ENCODE measurements around the gene PLIN1.

PLIN1 gene

DNA sequence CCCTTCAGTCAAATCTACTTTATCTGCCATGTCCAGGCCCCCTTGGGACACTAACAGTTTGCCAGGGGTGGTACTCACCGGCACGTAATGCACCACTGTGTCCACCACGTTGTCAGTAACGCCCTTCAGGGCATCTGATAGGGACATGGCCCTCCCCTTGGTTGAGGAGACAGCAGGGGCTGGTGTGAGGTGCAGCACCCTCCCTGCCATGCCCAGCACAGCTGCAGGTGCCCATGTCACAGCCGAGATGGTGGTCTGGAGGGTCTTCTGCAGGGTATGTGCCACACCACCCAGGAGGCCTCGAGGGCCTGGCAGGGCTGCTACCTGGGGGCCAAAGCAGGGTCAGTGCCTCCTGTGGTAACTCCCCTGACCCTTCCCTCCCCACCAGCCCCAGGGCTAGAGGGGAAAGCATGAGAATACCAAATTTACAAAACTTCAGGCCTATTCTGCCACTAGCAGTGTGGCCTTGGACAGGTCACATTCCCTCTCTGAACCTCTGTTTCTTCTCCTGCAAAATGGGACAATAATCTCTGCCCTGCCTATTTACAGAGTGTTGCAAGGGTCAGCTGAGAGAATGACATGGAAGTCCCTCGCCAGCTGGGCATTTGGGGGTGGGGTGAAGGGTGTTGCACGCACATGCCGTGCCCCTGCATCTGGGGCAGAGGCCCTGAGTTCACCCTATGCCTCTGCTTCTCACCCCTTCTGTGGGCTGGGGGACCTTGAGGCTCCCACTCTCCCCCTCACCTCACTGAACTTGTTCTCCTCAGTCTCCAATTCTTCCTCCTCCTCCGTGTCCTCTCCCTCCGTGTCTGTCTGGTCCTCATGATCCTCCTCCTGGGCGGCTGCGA is 12.1 kb downstream of the PLIN1 start:
- Mint-ChIP-seq H3K4me3 (no peak overlapping the region), H3K4me1 (ENCODE audit: low read depth) (peaks cover 9% of the 10 kb centered on the region), H3K27ac (peak overlapping the region; percentile 62), H3K27me3 (peaks cover 26% of the 10 kb centered on the region), H3K9me3 (no peaks in the 10 kb centered on the region), H3K36me3 (ENCODE audit: low read depth) (no peaks in the 10 kb centered on the region)
- intact Hi-C loops (cut with micrococcal nuclease) = no loop called here

DNA sequence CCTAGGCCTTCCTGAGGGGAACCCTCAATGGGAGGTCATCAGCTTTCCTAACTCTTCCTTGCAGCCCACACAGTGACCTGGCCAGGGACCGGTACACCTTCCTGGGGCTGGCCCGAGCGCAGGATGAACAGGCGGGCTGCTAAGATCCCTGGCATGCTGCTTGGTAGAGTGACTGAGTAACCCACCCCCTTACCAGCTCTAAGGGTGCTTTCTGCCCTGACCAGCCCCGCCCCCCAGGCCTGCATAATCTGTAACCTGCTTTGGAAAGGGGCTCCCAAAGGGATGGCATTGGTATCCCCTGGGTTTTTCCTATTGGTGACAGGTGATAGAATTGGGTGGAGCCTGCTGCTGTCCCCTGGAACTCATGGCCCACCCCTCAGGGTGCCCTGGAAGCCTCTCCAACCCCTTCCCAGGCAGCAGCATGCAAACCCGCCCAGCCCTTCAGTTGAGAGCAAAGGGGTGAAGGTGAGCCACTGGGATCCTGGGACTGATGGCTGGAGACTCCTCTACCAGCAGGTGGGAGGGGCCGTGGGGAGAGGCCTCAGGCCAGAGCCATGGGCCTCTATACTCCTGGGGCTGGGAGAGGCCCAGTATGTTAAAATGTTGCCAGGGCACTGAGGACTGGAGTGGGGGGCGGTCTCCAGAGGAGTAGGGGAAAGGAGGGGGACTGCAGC is 12.8 kb downstream of the PLIN1 start:
- H3K4me1 Mint-ChIP-seq (ENCODE audit: low read depth) = peaks cover 9% of the 10 kb centered on the region
- no peaks in the 10 kb centered on the region for H3K36me3 Mint-ChIP-seq (ENCODE audit: low read depth)
- H3K4me3 Mint-ChIP-seq = peak overlapping the region; percentile 58
- H3K27ac Mint-ChIP-seq = peak overlapping the region; percentile 62
- no peaks in the 10 kb centered on the region for H3K9me3 Mint-ChIP-seq
- intact Hi-C loops (cut with micrococcal nuclease) = no loop called here
- H3K27me3 Mint-ChIP-seq = peaks cover 28% of the 10 kb centered on the region

- intact Hi-C loops (cut with micrococcal nuclease) = no loop called here
- Mint-ChIP-seq H3K4me3 (peak overlapping the region; percentile 58), H3K9me3 (no peaks in the 10 kb centered on the region), H3K4me1 (ENCODE audit: low read depth) (peaks cover 9% of the 10 kb centered on the region), H3K27me3 (peaks cover 30% of the 10 kb centered on the region), H3K27ac (peak overlapping the region; percentile 62), H3K36me3 (ENCODE audit: low read depth) (no peaks in the 10 kb centered on the region)
Observed at GRCh38 chr15:89665449-89666181, 13.6 kb downstream of the PLIN1 start.

DNA sequence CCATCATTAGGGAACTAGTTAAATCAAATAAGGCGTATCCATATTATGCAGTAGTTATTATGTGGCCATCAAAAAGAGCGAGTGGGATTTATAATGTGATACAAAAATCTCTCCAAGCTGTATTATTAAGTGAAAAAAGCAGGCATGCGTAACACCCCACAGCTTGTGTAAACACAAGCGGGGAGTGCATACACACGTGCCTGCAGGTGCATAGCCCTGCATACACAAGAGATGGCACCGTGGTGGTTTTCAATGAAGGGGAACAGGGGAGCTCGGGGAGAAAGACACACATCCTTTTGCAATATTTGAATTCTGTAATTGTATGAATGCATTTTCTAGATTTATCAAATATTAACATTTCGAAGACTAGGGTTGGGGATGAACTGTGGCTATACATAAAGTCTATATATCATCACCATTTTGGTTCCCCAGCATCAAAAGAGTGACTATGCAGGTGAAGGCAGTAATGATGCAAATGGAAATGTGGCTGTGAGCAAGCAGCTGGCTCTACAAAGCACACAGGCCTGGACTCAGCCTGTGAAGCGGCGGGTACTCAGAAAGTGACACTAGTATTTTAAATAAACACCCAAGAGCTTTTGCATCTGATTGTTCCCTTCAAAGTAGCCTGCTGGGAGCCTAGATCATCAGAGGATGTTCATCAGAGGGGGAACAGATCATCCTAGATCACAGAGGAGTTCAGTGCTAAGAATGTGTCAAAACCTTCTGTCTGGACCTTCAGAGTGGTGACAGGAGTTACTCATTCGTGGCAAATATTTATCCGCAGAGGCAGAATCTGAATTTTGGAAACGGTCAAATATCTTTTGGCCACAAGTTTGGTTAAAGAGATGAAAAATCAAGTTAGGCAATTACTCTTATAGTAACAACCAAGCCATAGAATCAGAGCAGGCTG is 14.5 kb downstream of the PLIN1 start:
- no peaks in the 10 kb centered on the region for H3K36me3 Mint-ChIP-seq (ENCODE audit: low read depth)
- H3K27me3 Mint-ChIP-seq = peaks cover 30% of the 10 kb centered on the region
- H3K4me3 Mint-ChIP-seq = no peak overlapping the region
- H3K9me3 Mint-ChIP-seq = no peaks in the 10 kb centered on the region
- intact Hi-C loops (cut with micrococcal nuclease) = no loop called here
- H3K4me1 Mint-ChIP-seq (ENCODE audit: low read depth) = peaks cover 9% of the 10 kb centered on the region
- no peak overlapping the region for H3K27ac Mint-ChIP-seq

DNA sequence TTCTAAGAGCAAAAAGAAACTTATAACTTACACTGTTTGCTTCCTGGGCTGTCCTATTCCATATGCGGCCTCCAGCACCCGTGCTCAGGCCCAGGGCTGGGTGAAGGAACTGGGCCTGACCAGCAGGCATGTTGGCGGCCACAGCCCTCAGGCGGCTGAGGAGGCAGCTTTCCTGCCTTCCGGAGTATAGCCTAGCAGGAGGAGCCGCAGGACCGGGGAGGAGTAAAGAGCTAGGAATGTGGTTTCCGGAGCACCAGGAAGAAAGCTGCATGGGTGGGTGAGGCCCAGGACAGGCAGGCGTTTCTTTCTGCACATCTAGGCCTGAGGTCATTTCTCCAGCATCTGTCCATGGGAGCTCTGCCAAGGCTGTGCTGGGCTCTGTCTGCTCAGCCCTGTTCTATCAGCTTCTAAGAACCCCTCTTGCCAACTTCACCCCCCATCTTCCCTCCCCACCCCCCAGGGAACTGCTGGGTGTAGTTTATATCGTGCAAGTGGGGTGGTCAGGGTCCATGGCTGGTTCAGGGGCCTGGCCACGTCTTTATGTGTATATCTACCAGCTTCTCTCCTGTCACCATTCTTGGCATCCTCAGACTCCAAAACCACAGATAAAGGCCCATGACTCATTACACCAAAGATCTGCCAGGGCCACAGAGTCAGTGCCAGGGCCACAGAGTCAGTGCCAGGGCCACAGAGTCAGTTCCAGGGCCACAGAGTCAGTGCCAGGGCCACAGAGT is 16.1 kb downstream of the PLIN1 start:
- Mint-ChIP-seq H3K27ac (peak overlapping the region; percentile 9), H3K4me1 (ENCODE audit: low read depth) (peaks cover 15% of the 10 kb centered on the region), H3K36me3 (ENCODE audit: low read depth) (no peaks in the 10 kb centered on the region), H3K4me3 (no peak overlapping the region), H3K27me3 (peaks cover 35% of the 10 kb centered on the region), H3K9me3 (no peaks in the 10 kb centered on the region)
- intact Hi-C loops (cut with micrococcal nuclease) = no loop called here

DNA sequence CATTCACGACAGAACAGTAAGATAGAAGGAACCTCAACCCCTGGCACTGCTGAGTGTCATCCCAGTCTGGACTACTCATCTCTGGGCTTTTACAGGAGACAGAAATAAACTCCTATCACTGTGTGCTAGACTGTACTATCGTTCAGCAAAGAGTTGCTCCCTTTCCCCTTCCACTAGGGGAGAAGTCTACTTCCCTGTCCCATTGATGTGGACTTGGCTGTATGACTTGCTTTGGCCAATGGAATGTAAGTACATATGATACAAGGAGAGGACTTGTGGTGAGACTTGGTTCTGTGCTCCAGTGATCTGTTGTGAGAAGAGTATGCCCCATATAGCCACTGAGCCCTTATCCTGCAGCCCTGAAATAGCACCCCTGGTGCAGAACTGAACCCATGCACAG is 18.6 kb downstream of the PLIN1 start:
- H3K4me3 Mint-ChIP-seq = no peak overlapping the region
- H3K4me1 Mint-ChIP-seq (ENCODE audit: low read depth) = peaks cover 15% of the 10 kb centered on the region
- H3K27ac Mint-ChIP-seq = no peak overlapping the region
- no peaks in the 10 kb centered on the region for H3K9me3 Mint-ChIP-seq
- H3K36me3 Mint-ChIP-seq (ENCODE audit: low read depth) = no peaks in the 10 kb centered on the region
- intact Hi-C loops (cut with micrococcal nuclease) = no loop called here
- H3K27me3 Mint-ChIP-seq = peaks cover 39% of the 10 kb centered on the region

DNA sequence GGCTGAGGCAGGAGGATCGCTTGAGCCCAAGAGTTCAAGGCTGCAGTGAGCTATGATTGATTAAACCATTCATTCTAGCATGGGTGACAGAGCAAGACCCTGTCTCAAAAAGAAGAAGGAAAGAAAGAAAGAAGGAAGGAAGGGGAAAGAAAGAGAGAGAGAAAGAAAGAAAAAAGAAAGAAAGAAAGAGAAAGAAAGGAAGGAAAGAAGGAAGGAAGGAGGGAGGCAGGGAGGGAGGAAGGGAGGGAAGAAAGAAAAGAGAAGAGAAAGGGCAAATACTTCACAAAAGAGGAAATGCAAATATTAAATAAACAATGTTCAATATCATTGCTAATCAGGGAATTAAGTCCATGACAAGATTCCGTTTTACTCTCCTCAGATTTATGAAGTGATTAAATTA is 19.9 kb downstream of the PLIN1 start:
- intact Hi-C loops (cut with micrococcal nuclease) = no loop called here
- Mint-ChIP-seq H3K36me3 (ENCODE audit: low read depth) (no peaks in the 10 kb centered on the region), H3K4me3 (no peak overlapping the region), H3K9me3 (no peaks in the 10 kb centered on the region), H3K27me3 (peaks cover 43% of the 10 kb centered on the region), H3K4me1 (ENCODE audit: low read depth) (peaks cover 18% of the 10 kb centered on the region), H3K27ac (no peak overlapping the region)

DNA sequence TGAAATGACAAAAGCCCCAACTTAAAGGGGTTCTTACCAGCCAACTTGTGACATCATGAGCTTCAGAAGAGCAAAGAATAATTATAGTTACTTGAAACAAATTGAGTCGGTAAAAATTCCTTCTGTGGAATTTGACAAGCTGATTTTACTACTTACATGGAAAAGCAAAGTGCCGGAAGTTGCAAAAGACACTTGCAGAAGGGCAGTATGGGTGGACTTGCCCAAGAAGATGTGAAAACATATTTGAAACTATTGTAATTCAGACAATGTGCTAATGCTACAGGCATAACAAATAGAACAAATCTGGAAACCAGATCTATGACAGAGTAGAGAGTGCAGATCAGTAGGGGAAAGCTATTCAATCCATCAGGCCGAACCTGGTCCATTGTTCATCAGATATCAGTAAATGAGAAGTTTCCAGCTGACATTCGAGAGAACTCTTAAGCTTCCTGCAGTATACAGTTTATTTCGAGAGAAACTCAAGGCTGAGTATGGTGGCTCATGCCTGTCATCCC is 21.4 kb downstream of the PLIN1 start:
- Mint-ChIP-seq H3K4me1 (ENCODE audit: low read depth) (peaks cover 15% of the 10 kb centered on the region), H3K4me3 (no peak overlapping the region), H3K27ac (no peak overlapping the region), H3K36me3 (ENCODE audit: low read depth) (no peaks in the 10 kb centered on the region), H3K9me3 (no peaks in the 10 kb centered on the region), H3K27me3 (peaks cover 53% of the 10 kb centered on the region)
- intact Hi-C loops (cut with micrococcal nuclease) = no loop called here

DNA sequence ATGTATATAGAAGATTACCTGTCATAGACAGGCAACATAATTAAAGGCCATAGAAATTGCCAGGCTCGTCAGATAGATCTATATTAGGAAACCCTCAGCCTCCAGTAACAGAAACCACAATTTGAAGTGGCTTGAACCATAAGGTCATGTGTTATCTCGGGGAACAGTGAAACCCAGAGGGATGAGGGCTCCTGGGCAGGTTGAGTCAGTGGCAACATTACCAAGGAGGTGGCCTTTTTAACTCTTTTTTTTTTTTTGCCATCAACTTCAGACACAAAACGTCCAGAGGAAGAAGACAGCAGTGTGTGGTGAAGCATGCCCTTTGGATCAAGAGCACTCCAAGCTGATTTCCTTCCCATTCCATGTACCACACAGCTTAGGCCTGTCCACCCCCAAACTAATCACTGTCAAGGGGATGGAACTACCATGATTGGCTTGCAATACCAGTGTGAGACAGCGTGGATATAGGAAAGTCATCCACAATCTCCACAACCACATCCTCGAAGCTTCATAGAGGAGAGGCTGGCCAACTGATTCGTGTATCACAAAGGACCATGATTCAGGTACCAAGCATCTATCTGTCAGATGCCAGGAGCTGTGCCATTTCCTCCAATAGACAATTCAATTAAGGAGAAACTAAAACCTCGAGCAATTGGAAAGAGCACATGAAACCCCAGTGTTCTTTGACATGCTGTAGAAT is 22.9 kb downstream of the PLIN1 start:
- peaks cover 55% of the 10 kb centered on the region for H3K27me3 Mint-ChIP-seq
- no peak overlapping the region for H3K4me3 Mint-ChIP-seq
- peaks cover 14% of the 10 kb centered on the region for H3K4me1 Mint-ChIP-seq (ENCODE audit: low read depth)
- no peaks in the 10 kb centered on the region for H3K36me3 Mint-ChIP-seq (ENCODE audit: low read depth)
- intact Hi-C loops (cut with micrococcal nuclease) = no loop called here
- no peaks in the 10 kb centered on the region for H3K9me3 Mint-ChIP-seq
- no peak overlapping the region for H3K27ac Mint-ChIP-seq

GRCh38 chr15:89654847-89655805 is 24.0 kb downstream of the PLIN1 start, which contains the start of gene KIF7:
TSS of gene KIF7 (minus strand) at chr15:89655467. CDS start at chr15:89652930, 2,537 bp downstream.
- no peak within 1 kb of the TSS for H3K27ac Mint-ChIP-seq
- peak within 1 kb of the TSS; percentile 72 for H3K4me3 Mint-ChIP-seq
- H3K9me3 Mint-ChIP-seq = no peaks in the 10 kb centered on the region
- H3K36me3 Mint-ChIP-seq (ENCODE audit: low read depth) = no peaks in the 10 kb centered on the region
- H3K4me1 Mint-ChIP-seq (ENCODE audit: low read depth) = peaks cover 14% of the 10 kb centered on the region
- intact Hi-C loops (cut with micrococcal nuclease) = no loop called here
- peaks cover 52% of the 10 kb centered on the region for H3K27me3 Mint-ChIP-seq

DNA sequence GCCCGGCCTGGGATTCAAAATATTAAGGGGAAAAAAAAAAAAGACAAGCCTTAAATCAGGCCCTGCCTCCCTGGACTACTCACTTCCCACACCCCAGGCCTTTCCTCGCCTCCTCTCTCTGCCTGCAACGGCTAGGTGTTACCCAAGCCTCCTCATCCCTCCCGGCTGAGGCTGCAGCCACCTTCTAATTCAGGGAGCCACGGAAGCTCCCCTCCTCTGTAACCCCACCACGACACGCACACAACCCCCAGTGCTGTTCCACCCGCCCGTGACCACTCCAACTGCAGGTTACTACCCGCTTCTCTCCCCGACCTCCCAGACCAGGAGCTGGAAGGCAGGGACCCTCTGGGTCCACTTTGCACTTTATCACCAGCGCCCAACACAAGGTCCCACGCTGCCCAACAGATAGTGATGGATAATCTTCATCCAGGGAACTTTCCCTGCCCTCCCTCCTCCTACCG is 24.8 kb downstream of the PLIN1 start:
- peak overlapping the region; percentile 72 for H3K4me3 Mint-ChIP-seq
- no peak overlapping the region for H3K27ac Mint-ChIP-seq
- intact Hi-C loops (cut with micrococcal nuclease) = no loop called here

More for the DNA sequence above, 24.8 kb downstream of the PLIN1 start:
- no peaks in the 10 kb centered on the region for H3K9me3 Mint-ChIP-seq
- H3K4me1 Mint-ChIP-seq (ENCODE audit: low read depth) = peaks cover 12% of the 10 kb centered on the region
- H3K27me3 Mint-ChIP-seq = peaks cover 52% of the 10 kb centered on the region
- no peaks in the 10 kb centered on the region for H3K36me3 Mint-ChIP-seq (ENCODE audit: low read depth)

Measured in dendritic cell treated with granulocyte-macrophage colony-stimulating factor and Interleukin-4, amounts not matched to agents 40 ng/mL and 50 ng/mL, for 4 days (primary cell).